Large intestine (tissue), 3 donors: ENCODE results near the gene TM4SF1. TPM values are rescaled to one million over a fixed set of nuclear protein-coding genes. Genes with fewer than 3 reads are reported as not detected.
"Not testable (repeated sequence)": the region's sequence is repeated elsewhere in the genome, so short reads cannot be mapped to it uniquely, and the experiment has no call there.

Source experiments
- DNase-seq, 2 donors: peaks; one replicate each; pipeline versions ENCODE4 v3.0.0 to v3.0.0-alpha.2; 2013
- H3K27ac ChIP-seq: one replicate; pipeline ENCODE4 v1.5.1; 2013; ENCODE audit warnings: low read length
- H3K27me3 ChIP-seq: 2 replicates; pipeline ENCODE4 v1.6.1; 2013; ENCODE audit warnings: low read length; ENCODE audit not compliant: control insufficient read depth, insufficient read depth
- H3K36me3 ChIP-seq: 2 replicates; pipeline ENCODE4 v1.6.1; 2013; ENCODE audit warnings: low read length; ENCODE audit not compliant: control insufficient read depth, insufficient read depth
- H3K4me1 ChIP-seq: one replicate; pipeline ENCODE4 v1.6.1; 2013; ENCODE audit warnings: low read length; ENCODE audit not compliant: control insufficient read depth, insufficient read depth
- H3K4me3 ChIP-seq: one replicate; pipeline ENCODE4 v1.5.1; 2013; ENCODE audit warnings: low read length
- H3K9me3 ChIP-seq: one replicate; pipeline ENCODE4 v1.6.1; 2013; ENCODE audit warnings: mild to moderate bottlenecking, low read depth, low read length, moderate library complexity; ENCODE audit not compliant: control insufficient read depth
- WGBS: methylation state at CpG from one replicate; pipeline ENCODE4 v1.1.5; 2013; ENCODE audit warnings: low lambda C conversion rate; ENCODE audit not compliant: insufficient coverage; 5-methylcytosine and 5-hydroxymethylcytosine counted together
- polyA plus RNA-seq: library from polyadenylated mRNA; unstranded; fragments of 120-200 nt; gene quantifications from one replicate; pipeline ENCODE4 v1.2.1, GENCODE V29; 2013

TM4SF1 gene
- polyA plus RNA-seq, 1 donor: 56.9 TPM

DNA sequence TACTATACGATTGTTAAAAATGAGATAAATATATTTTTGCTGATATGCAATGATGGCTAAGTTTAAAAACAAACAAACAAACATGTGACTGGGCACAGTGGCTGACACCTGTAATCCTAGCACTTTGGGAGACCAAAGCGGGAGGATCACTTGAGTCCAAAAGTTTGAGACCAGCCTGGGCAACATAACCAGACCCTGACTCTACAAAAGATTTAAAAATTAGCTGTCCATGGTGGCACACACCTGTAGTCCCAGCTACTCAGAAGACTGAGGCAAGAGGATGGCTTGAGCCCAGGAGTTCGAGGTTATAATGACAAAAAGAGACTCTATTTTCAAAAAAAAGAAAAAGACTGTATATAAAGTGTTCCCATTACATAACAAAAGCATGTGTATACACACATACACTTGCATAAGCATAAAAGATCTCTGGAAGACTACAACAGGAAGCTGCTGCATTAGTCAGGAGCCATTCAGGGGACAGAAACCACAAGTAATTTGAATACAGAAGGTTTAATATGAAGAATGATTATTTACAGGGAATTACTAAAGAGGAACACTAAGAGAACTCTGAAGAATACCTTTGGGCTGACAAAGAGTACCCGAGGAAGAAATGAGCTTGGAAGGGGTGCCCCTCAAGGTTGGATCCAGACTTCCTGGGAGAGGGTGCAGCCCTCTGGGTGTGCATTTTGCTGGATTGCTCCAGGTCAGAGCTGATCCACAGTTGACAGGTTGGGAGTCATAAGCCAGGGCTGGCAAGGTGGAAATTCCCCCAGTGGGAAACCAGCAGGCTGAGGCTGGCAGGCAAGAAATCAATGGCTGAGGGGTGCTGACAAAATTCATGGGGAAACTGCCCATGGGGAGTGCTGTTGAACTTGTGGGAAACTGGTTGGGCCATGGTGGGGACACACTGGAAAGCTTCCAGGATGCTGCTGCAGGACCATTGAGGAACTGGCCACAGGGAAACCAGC lies 34.8 kb downstream of the TM4SF1 start:
- H3K27ac ChIP-seq: no peak overlapping the region

DNA sequence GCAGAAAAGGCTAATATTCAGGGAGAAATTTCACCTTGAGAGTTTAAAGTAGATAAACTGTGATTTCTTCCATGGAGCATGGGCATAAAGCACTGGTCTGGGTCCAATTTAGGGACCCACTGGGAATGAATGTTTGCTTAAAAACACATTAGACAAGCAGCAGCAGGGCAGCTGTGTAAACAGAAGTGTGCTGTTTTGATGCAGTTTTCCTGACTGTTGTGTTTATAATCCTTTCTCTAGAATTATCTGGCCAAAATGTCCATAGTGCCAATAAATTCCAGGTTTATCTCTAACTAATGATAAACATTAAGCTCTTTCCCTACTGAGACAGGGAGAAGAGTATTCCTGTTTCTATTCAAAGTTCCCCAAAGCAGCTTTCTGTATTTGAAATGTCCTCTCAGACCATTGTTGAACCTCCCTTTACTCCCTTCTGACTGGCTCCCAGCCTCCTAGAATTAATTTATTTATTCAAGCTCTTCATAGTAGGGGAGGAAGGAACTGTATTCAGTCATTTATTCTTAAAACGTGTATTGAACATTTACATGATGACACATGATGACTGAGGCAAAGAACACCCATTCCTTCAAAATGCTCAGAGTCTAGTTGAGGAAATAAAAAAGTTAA lies 37.0 kb downstream of the TM4SF1 start:
- H3K9me3 ChIP-seq: no peaks in the 10 kb centered on the region
- 67% methylated on average over 1 of the region's 1 CpG for WGBS
- peaks cover 6% of the 10 kb centered on the region for H3K4me1 ChIP-seq
- peak overlapping the region; percentile 19 for H3K27ac ChIP-seq
- no peak overlapping the region for H3K4me3 ChIP-seq
- no peaks in the 10 kb centered on the region for H3K36me3 ChIP-seq
- DNase-seq: no peak
- H3K27me3 ChIP-seq: no peaks in the 10 kb centered on the region

More for the DNA sequence above, 34.8 kb downstream of the TM4SF1 start:
- no peak for DNase-seq
- H3K36me3 ChIP-seq: no peaks in the 10 kb centered on the region
- no CpG with 5 or more reads among the region's 4 CpGs for WGBS
- peaks cover 6% of the 10 kb centered on the region for H3K4me1 ChIP-seq
- no peaks in the 10 kb centered on the region for H3K9me3 ChIP-seq
- no peaks in the 10 kb centered on the region for H3K27me3 ChIP-seq
- H3K4me3 ChIP-seq: no peak overlapping the region

- Histone ChIP-seq H3K27ac (peak overlapping the region; percentile 19), H3K4me3 (no peak overlapping the region), H3K4me1 (peaks cover 6% of the 10 kb centered on the region), H3K36me3 (no peaks in the 10 kb centered on the region), H3K9me3 (no peaks in the 10 kb centered on the region), H3K27me3 (no peaks in the 10 kb centered on the region)
- WGBS: 48% methylated on average over 3 of the region's 5 CpGs
- peak; percentile 36 to 52 for DNase-seq
These were observed 37.5 kb downstream of the TM4SF1 start for GRCh38 chr3:149339931-149340309.

DNA sequence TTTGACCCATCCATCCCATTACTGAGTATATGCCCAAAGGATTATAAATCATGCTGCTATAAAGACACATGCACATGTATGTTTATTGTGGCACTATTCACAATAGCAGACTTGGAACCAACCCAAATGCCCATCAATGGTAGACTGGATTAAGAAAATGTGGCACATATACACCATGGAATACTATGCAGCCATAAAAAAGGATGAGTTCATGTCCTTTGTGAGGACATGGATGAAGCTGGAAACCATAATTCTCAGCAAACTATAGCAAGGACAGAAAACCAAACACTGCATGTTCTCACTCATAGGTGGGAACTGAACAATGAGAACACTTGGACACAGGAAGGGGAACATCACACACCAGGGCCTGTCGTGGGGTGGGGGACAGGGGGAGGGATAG lies 40.0 kb downstream of the TM4SF1 start:
- H3K27me3 ChIP-seq, DNase-seq, H3K9me3 ChIP-seq, H3K27ac ChIP-seq, H3K4me3 ChIP-seq, H3K36me3 ChIP-seq, H3K4me1 ChIP-seq: not testable (repeated sequence)
- WGBS: no CpG with 5 or more reads among the region's 1 CpG

DNA sequence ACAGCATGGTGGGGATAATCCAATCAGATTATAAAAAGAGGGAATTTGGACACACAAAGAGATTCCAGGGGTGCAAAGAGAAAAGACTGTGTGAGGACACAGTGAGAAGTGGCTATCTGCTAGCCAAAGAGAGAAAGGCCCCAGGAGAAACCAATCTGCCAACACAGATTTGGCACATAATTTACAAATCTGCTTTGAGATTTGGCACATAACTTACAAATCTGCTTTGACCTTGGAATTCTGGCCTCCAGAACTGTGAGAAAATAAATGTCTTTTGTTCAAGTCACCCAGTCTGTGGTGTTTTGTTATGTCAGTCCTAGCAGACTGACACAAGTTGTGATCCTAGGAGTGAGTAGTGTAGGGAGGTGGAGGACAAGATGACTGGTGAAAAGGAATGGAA lies 40.5 kb downstream of the TM4SF1 start:
- no peaks in the 10 kb centered on the region for H3K27me3 ChIP-seq
- no peak overlapping the region for H3K27ac ChIP-seq
- H3K9me3 ChIP-seq: no peaks in the 10 kb centered on the region
- peaks cover 6% of the 10 kb centered on the region for H3K4me1 ChIP-seq
- H3K36me3 ChIP-seq: no peaks in the 10 kb centered on the region
- H3K4me3 ChIP-seq: no peak overlapping the region
- no peak for DNase-seq

GRCh38 chr3:149333176-149333859 lies 44.1 kb downstream of the TM4SF1 start, which contains the start of gene TM4SF18:
TM4SF18 (minus strand) TSS chr3:149333636; CDS start chr3:149333382, 254 bp downstream.
- WGBS: 100% methylated on average over 1 of the region's 11 CpGs
- H3K4me3 ChIP-seq: no peak within 1 kb of the TSS
- H3K27ac ChIP-seq: no peak within 1 kb of the TSS
- H3K4me1 ChIP-seq: no peaks in the 10 kb centered on the region
- no peaks in the 10 kb centered on the region for H3K36me3 ChIP-seq
- no peaks in the 10 kb centered on the region for H3K9me3 ChIP-seq
- no peak for DNase-seq
- H3K27me3 ChIP-seq: no peaks in the 10 kb centered on the region

- Histone ChIP-seq H3K4me1 (no peaks in the 10 kb centered on the region), H3K27me3 (no peaks in the 10 kb centered on the region), H3K9me3 (no peaks in the 10 kb centered on the region), H3K36me3 (no peaks in the 10 kb centered on the region), H3K4me3 (no peak overlapping the region), H3K27ac (no peak overlapping the region)
- no peak for DNase-seq
These were observed 44.7 kb downstream of the TM4SF1 start for GRCh38 chr3:149332771-149333170.

DNA sequence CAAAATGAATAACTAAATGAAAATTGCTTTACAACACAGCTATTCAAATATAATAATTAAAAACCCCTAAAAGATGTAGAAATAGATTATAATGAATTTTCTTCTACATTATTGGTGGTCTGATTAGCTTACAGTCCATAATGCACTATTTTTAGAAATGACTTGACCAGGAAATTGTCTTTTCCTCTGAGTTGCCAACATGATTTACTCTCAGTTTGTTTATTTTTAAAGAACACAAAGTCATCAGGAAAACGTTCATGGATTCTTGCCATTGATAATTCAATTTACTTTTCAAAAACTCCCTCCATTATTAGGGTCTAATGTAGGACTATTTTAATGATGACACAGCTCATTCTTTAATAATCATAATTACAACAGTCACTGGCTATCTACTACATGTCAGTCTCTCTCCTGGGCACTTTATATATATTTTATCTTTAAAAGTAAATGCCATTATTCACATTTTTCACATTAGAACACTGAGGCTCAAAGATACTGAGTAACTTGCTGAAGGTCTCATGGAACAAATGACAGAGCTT lies 45.2 kb downstream of the TM4SF1 start:
- no peaks in the 10 kb centered on the region for H3K4me1 ChIP-seq
- no peak overlapping the region for H3K27ac ChIP-seq
- H3K4me3 ChIP-seq: no peak overlapping the region
- no peaks in the 10 kb centered on the region for H3K27me3 ChIP-seq
- H3K9me3 ChIP-seq: no peaks in the 10 kb centered on the region
- DNase-seq: no peak
- 10% methylated on average over 1 of the region's 1 CpG for WGBS
- H3K36me3 ChIP-seq: no peaks in the 10 kb centered on the region

- no peak for DNase-seq
- Histone ChIP-seq H3K27ac (no peak overlapping the region), H3K9me3 (no peaks in the 10 kb centered on the region), H3K27me3 (no peaks in the 10 kb centered on the region), H3K4me3 (no peak overlapping the region), H3K4me1 (no peaks in the 10 kb centered on the region), H3K36me3 (no peaks in the 10 kb centered on the region)
- 95% methylated on average over 2 of the region's 2 CpGs for WGBS
These were observed 46.1 kb downstream of the TM4SF1 start for GRCh38 chr3:149331396-149331795.

DNA sequence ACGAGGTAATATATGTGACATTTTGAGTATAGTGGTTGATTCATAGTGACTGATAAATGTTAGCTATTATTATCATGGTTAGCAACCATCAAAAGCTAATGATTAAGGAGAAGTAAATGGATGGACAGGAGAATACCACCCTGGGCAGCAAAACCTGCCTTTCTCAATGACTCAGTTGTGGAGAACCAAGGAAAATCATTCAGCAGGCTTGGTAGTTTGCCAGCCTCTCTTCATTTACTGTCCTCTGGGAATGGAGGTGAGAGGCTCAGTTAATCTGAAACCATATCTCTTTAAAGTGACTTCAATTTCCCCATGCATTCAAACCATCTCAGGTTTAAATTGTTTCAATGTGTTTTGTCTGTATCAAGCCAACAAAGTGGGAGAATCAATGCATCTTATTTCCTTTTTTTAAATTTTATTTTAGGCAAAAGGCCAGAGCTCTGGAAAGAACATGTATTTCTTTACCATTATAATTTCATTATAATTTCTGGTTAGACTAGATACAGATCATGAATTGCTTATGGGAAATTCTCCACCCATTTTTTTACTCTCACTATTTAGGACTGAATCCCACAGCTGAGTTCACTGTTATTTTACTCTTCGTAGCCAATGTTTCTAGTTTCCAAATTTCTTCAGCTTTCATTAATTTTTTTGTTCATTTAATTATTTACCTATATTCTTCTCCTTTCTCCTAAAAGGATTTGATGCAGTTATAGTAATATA lies 46.7 kb downstream of the TM4SF1 start:
- no peaks in the 10 kb centered on the region for H3K4me1 ChIP-seq
- DNase-seq: no peak
- no peak overlapping the region for H3K4me3 ChIP-seq
- no peaks in the 10 kb centered on the region for H3K9me3 ChIP-seq
- H3K36me3 ChIP-seq: no peaks in the 10 kb centered on the region
- H3K27me3 ChIP-seq: no peaks in the 10 kb centered on the region
- 100% methylated on average over 1 of the region's 2 CpGs for WGBS
- no peak overlapping the region for H3K27ac ChIP-seq
